ENCODE data around the gene NDST4. TPM values are rescaled to one million over a fixed set of nuclear protein-coding genes. Genes with fewer than 3 reads are reported as not detected.

The NDST4 gene
- total RNA-seq, 1 donor from 2014 or later: 2.6 TPM

GRCh38 chr4:115121351-115122043 lies 8.1 kb upstream of the NDST4 start:
- Histone ChIP-seq H3K36me3 (ENCODE audit: control insufficient read depth in 3 of 3, insufficient read depth in 3 of 3, low read length in 3 of 3) (no peaks in the 10 kb centered on the region), H3K9me3 (ENCODE audit: control insufficient read depth in 3 of 3, low read length in 3 of 3) (no peaks in the 10 kb centered on the region), H3K9ac (ENCODE audit: low read depth in 1 of 3, low read length in 3 of 3) (no peak overlapping the region), H3K4me3 (ENCODE audit: low read length in 3 of 3) (no peak overlapping the region), H3K4me1 (ENCODE audit: control insufficient read depth in 3 of 3, insufficient read depth in 3 of 3, low read length in 3 of 3) (no peaks in the 10 kb centered on the region), H3K27me3 (ENCODE audit: control insufficient read depth in 3 of 3, insufficient read depth in 3 of 3, low read length in 3 of 3) (no peaks in the 10 kb centered on the region), H3K27ac (ENCODE audit: low read depth, low read length) (no peak overlapping the region)

GRCh38 chr4:115119804-115120352 lies 6.5 kb upstream of the NDST4 start:
- Histone ChIP-seq H3K4me3 (ENCODE audit: low read length in 3 of 3) (no peak overlapping the region), H3K27ac (ENCODE audit: low read depth, low read length) (no peak overlapping the region)

DNA sequence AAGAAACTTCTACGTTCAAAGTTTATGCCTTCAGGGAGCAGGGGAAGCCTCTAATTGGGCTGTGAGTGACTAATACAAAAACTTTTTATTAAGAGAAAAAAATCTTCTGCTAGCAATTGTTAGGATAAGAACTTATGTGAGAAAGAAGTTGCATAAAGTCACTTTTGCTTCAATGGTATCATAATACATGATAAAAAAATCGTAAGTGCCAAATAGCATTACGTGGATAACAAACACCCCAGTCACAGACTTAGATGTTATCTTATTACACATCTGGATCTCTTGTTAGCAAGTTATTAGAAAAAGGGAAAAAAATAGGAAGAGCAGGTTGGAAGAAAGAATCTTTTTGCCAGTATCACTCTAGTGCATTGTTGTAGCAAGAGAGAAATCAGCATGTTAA lies 4.2 kb upstream of the NDST4 start:
- Histone ChIP-seq H3K36me3 (ENCODE audit: control insufficient read depth in 3 of 3, insufficient read depth in 3 of 3, low read length in 3 of 3) (no peaks in the 10 kb centered on the region), H3K4me1 (ENCODE audit: control insufficient read depth in 3 of 3, insufficient read depth in 3 of 3, low read length in 3 of 3) (peaks cover 0 to 4% (median 0%) of the 10 kb centered on the region in 3 donors), H3K9me3 (ENCODE audit: control insufficient read depth in 3 of 3, low read length in 3 of 3) (no peaks in the 10 kb centered on the region), H3K27me3 (ENCODE audit: control insufficient read depth in 3 of 3, insufficient read depth in 3 of 3, low read length in 3 of 3) (peaks cover 0 to 3% (median 0%) of the 10 kb centered on the region in 3 donors), H3K9ac (ENCODE audit: low read depth in 1 of 3, low read length in 3 of 3) (no peak overlapping the region), H3K4me3 (ENCODE audit: low read length in 3 of 3) (no peak overlapping the region), H3K27ac (ENCODE audit: low read depth, low read length) (no peak overlapping the region)

More at GRCh38 chr4:115119804-115120352, 6.5 kb upstream of the NDST4 start:
- Histone ChIP-seq H3K27me3 (ENCODE audit: control insufficient read depth in 3 of 3, insufficient read depth in 3 of 3, low read length in 3 of 3) (no peaks in the 10 kb centered on the region), H3K9ac (ENCODE audit: low read depth in 1 of 3, low read length in 3 of 3) (no peak overlapping the region), H3K36me3 (ENCODE audit: control insufficient read depth in 3 of 3, insufficient read depth in 3 of 3, low read length in 3 of 3) (no peaks in the 10 kb centered on the region), H3K4me1 (ENCODE audit: control insufficient read depth in 3 of 3, insufficient read depth in 3 of 3, low read length in 3 of 3) (no peaks in the 10 kb centered on the region), H3K9me3 (ENCODE audit: control insufficient read depth in 3 of 3, low read length in 3 of 3) (no peaks in the 10 kb centered on the region)

DNA sequence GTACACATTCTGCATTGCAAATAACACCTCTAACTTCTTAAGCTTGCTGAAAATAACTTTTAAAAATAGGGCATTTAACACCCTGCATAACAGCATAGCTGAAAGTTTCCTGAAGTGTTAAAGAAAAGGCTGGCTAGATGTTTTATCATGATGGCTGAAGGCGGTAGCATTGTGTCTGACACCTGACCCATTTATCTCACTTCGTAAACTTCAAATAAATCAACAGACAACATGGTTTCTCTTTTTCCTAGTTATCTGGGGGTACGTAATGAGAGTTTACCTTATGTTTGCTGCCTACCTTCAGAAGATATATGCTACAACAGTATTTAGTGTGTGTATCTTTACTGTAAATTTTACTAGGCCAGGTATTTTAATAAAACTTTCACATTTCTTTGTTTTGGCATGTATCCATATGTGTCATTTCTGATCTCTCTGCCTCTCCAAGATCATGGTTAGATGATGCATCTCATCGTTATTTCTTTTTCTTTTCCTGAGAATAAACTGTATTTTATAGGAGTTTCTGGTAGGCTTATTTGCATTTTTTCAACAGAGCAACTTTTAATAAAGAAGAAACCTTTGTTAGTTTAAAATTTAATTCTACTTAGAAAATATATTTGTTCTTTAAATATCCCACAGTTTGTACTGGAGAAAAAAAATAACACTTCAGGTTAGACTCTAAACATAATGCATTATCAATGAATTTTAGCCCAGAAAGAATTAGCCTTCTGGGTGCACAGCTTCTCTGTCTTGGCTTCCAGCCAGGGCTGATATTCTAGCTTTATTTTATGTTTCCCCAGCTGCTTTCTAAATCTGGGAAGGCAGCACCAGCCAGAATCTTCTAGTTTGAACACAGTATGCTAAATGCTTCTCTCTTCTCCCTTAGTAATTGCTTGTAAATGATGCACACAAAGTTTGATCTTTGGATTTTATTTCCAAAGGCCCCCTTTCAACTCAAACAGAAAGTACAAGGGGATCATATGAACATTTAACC lies 2.9 kb downstream of the NDST4 start:
- Histone ChIP-seq H3K36me3 (ENCODE audit: control insufficient read depth in 3 of 3, insufficient read depth in 3 of 3, low read length in 3 of 3) (no peaks in the 10 kb centered on the region), H3K9me3 (ENCODE audit: control insufficient read depth in 3 of 3, low read length in 3 of 3) (no peaks in the 10 kb centered on the region), H3K27ac (ENCODE audit: low read depth, low read length) (no peak overlapping the region), H3K27me3 (ENCODE audit: control insufficient read depth in 3 of 3, insufficient read depth in 3 of 3, low read length in 3 of 3) (peaks cover 0 to 3% (median 0%) of the 10 kb centered on the region in 3 donors), H3K9ac (ENCODE audit: low read depth in 1 of 3, low read length in 3 of 3) (no peak overlapping the region), H3K4me3 (ENCODE audit: low read length in 3 of 3) (no peak overlapping the region), H3K4me1 (ENCODE audit: control insufficient read depth in 3 of 3, insufficient read depth in 3 of 3, low read length in 3 of 3) (peaks cover 0 to 4% (median 0%) of the 10 kb centered on the region in 3 donors)

GRCh38 chr4:115108850-115109249 lies 4.6 kb downstream of the NDST4 start:
- Histone ChIP-seq H3K4me3 (ENCODE audit: low read length in 3 of 3) (no peak overlapping the region), H3K9ac (ENCODE audit: low read depth in 1 of 3, low read length in 3 of 3) (no peak overlapping the region), H3K27me3 (ENCODE audit: control insufficient read depth in 3 of 3, insufficient read depth in 3 of 3, low read length in 3 of 3) (peaks cover 0 to 2% (median 0%) of the 10 kb centered on the region in 3 donors)

GRCh38 chr4:115107411-115107810 lies 6.0 kb downstream of the NDST4 start:
- H3K9ac ChIP-seq (ENCODE audit: low read depth in 1 of 3, low read length in 3 of 3): no peak overlapping the region
- no peaks in the 10 kb centered on the region for H3K4me1 ChIP-seq (ENCODE audit: control insufficient read depth in 3 of 3, insufficient read depth in 3 of 3, low read length in 3 of 3)
- no peak overlapping the region for H3K4me3 ChIP-seq (ENCODE audit: low read length in 3 of 3)
- no peaks in the 10 kb centered on the region for H3K9me3 ChIP-seq (ENCODE audit: control insufficient read depth in 3 of 3, low read length in 3 of 3)
- no peaks in the 10 kb centered on the region for H3K36me3 ChIP-seq (ENCODE audit: control insufficient read depth in 3 of 3, insufficient read depth in 3 of 3, low read length in 3 of 3)
- H3K27me3 ChIP-seq (ENCODE audit: control insufficient read depth in 3 of 3, insufficient read depth in 3 of 3, low read length in 3 of 3): no peaks in the 10 kb centered on the region
- no peak overlapping the region for H3K27ac ChIP-seq (ENCODE audit: low read depth, low read length)

More at GRCh38 chr4:115108850-115109249, 4.6 kb downstream of the NDST4 start:
- Histone ChIP-seq H3K27ac (ENCODE audit: low read depth, low read length) (no peak overlapping the region), H3K9me3 (ENCODE audit: control insufficient read depth in 3 of 3, low read length in 3 of 3) (no peaks in the 10 kb centered on the region), H3K4me1 (ENCODE audit: control insufficient read depth in 3 of 3, insufficient read depth in 3 of 3, low read length in 3 of 3) (peaks cover 0 to 2% (median 0%) of the 10 kb centered on the region in 3 donors), H3K36me3 (ENCODE audit: control insufficient read depth in 3 of 3, insufficient read depth in 3 of 3, low read length in 3 of 3) (no peaks in the 10 kb centered on the region)

GRCh38 chr4:115101675-115102074 lies 11.7 kb downstream of the NDST4 start:
- no peak overlapping the region for H3K9ac ChIP-seq (ENCODE audit: low read depth in 1 of 3, low read length in 3 of 3)
- H3K27ac ChIP-seq (ENCODE audit: low read depth, low read length): no peak overlapping the region
- H3K27me3 ChIP-seq (ENCODE audit: control insufficient read depth in 3 of 3, insufficient read depth in 3 of 3, low read length in 3 of 3): no peaks in the 10 kb centered on the region
- H3K4me1 ChIP-seq (ENCODE audit: control insufficient read depth in 3 of 3, insufficient read depth in 3 of 3, low read length in 3 of 3): no peaks in the 10 kb centered on the region
- no peaks in the 10 kb centered on the region for H3K36me3 ChIP-seq (ENCODE audit: control insufficient read depth in 3 of 3, insufficient read depth in 3 of 3, low read length in 3 of 3)
- no peaks in the 10 kb centered on the region for H3K9me3 ChIP-seq (ENCODE audit: control insufficient read depth in 3 of 3, low read length in 3 of 3)
- H3K4me3 ChIP-seq (ENCODE audit: low read length in 3 of 3): no peak overlapping the region

DNA sequence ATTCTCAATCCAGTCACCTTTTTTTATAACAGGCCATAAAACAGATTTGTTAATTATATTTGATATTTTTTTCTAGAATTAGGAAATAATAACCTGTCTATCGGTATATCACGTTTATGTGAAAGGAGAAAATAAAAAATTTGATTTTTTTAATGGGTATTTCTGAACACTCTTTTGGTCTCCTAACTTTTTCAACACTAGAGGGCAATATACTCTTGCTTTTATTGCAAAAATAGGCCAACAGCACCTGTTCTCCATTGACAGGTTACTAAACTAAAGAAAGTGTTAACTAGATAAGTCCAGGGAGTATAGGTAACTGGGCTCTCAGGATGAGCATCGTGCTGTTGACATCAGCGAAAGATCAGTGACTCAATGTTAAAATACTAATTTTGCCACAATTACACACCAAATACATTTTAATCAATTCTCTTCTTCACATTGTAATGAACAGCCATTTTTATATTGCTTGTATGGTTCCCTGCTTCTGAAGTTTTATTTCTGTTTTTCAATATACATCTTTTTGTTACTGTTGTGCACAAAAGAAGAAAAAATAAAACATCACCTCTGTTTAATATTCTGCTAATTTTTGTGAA lies 22.8 kb downstream of the NDST4 start:
- Histone ChIP-seq H3K27me3 (ENCODE audit: control insufficient read depth in 3 of 3, insufficient read depth in 3 of 3, low read length in 3 of 3) (no peaks in the 10 kb centered on the region), H3K9me3 (ENCODE audit: control insufficient read depth in 3 of 3, low read length in 3 of 3) (no peaks in the 10 kb centered on the region), H3K9ac (ENCODE audit: low read depth in 1 of 3, low read length in 3 of 3) (no peak overlapping the region), H3K27ac (ENCODE audit: low read depth, low read length) (no peak overlapping the region), H3K36me3 (ENCODE audit: control insufficient read depth in 3 of 3, insufficient read depth in 3 of 3, low read length in 3 of 3) (no peaks in the 10 kb centered on the region), H3K4me1 (ENCODE audit: control insufficient read depth in 3 of 3, insufficient read depth in 3 of 3, low read length in 3 of 3) (no peaks in the 10 kb centered on the region), H3K4me3 (ENCODE audit: low read length in 3 of 3) (no peak overlapping the region)

DNA sequence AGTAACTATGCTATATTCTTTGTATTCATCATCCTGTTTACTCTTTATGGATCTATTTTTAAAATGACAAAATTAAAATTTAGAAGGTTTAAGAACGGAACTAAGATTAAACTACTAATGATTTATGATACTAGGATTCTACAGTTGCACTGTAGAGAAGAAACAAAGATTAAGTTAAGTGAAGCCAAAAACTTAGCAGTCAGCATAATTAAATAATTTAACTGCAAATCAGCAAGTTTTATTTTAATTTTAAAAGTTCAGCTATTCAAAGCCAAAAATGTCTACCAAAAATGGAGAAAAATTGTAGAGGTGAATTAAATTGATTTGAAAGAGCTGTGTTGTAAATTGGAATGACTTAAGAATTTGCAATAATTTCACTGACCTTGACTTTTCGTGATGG lies 30.8 kb downstream of the NDST4 start:
- no peak overlapping the region for H3K27ac ChIP-seq (ENCODE audit: low read depth, low read length)
- no peaks in the 10 kb centered on the region for H3K27me3 ChIP-seq (ENCODE audit: control insufficient read depth in 3 of 3, insufficient read depth in 3 of 3, low read length in 3 of 3)
- no peaks in the 10 kb centered on the region for H3K4me1 ChIP-seq (ENCODE audit: control insufficient read depth in 3 of 3, insufficient read depth in 3 of 3, low read length in 3 of 3)
- no peak overlapping the region for H3K4me3 ChIP-seq (ENCODE audit: low read length in 3 of 3)
- H3K9me3 ChIP-seq (ENCODE audit: control insufficient read depth in 3 of 3, low read length in 3 of 3): no peaks in the 10 kb centered on the region
- H3K9ac ChIP-seq (ENCODE audit: low read depth in 1 of 3, low read length in 3 of 3): no peak overlapping the region
- H3K36me3 ChIP-seq (ENCODE audit: control insufficient read depth in 3 of 3, insufficient read depth in 3 of 3, low read length in 3 of 3): no peaks in the 10 kb centered on the region
